Activated CD4-positive, alpha-beta T cell treated with anti-CD3 and anti-CD28 coated beads, Interleukin-2, amount 10 ng/mL, durations not matched to agents 7 days and 5 days (primary cell): ENCODE results near the gene HCRTR1. TPM values are rescaled to one million over a fixed set of nuclear protein-coding genes. Genes with fewer than 3 reads are reported as not detected.

ENCODE experiments used
- CTCF ChIA-PET: fragments of 350-600 bp; sonication (Branson Sonifier 250); formaldehyde crosslinking; loops from one replicate; lab custom pipeline; 2021; ENCODE audit warnings: antibody characterized with exemption; lab: Charles Lee
- POLR2A ChIA-PET: fragments of 350-600 bp; sonication (Branson Sonifier 250); formaldehyde crosslinking; loops from one replicate; lab custom pipeline; 2021; ENCODE audit warnings: antibody characterized with exemption; lab: Charles Lee
- DNase-seq: peaks from one replicate; pipeline ENCODE4 v3.0.0-alpha.2; 2020
- H3K27ac Mint-ChIP-seq: one replicate; pipeline ENCODE4 v1.8.0; 2021; ENCODE audit warnings: mild to moderate bottlenecking, moderate library complexity, mixed read lengths
- H3K27me3 Mint-ChIP-seq: one replicate; pipeline ENCODE4 v1.8.0; 2021; ENCODE audit warnings: mixed read lengths
- H3K36me3 Mint-ChIP-seq: one replicate; pipeline ENCODE4 v1.8.0; 2021; ENCODE audit warnings: low read depth, mixed read lengths
- H3K4me1 Mint-ChIP-seq: one replicate; pipeline ENCODE4 v1.8.0; 2021; ENCODE audit warnings: mixed read lengths
- H3K4me3 Mint-ChIP-seq: one replicate; pipeline ENCODE4 v1.8.0; 2021; ENCODE audit warnings: mild to moderate bottlenecking, moderate library complexity, mixed read lengths
- H3K9me3 Mint-ChIP-seq: one replicate; pipeline ENCODE4 v1.8.0; 2021; ENCODE audit warnings: mixed read lengths
- total RNA-seq, 2 experiments: library from RNA; stranded (reverse); gene quantifications; one replicate each; pipeline ENCODE4 v1.2.3, GENCODE V29; 2021

The HCRTR1 gene
- total RNA-seq = not detected

DNA sequence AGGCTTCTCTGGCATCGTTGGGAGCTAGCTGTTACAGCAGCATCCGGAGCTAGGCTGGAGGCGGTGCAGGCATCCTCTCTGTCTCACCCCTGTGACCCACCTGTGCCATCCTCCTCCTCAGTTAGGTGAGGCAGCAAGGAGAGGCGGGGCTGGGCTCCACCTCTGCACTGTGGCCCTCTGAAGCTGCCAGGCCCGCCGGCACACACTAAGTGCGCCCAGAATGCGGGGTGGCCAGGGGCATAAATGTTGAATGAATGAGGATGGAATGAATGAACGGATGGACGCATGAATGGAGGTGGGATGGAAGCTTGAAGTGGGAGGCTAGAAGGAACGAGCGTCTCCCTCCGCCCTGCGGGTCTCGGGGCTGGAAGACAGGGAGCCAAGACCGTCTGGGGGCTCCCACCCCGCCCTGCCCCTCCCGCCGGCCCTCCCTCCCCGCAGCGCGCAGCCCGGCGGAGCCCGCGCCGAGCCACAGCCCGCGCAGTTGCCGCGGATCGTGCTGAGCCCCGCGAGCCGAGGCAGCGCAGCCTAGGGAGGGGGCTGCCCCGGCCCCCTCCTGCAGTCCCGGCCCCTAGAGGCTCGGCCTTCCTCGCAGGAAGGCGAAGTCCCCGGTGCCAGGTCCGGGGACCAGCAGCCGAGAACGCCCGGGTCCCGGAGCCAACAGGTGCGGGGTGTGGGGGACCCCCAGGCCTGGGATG, at the start of gene HCRTR1:
Gene HCRTR1, plus strand, starts transcription at position 472 of the 698 bp plus-strand sequence. CDS start 1,504 bp downstream, outside the sequence.
- H3K27ac Mint-ChIP-seq = no peak within 1 kb of the TSS
- H3K4me3 Mint-ChIP-seq = no peak within 1 kb of the TSS
- ChIA-PET CTCF (interaction anchor here (1.3 to 3.2 kb wide), 5 partner anchors 11 to 54 kb away, joined by 3 to 13 read pairs (median 6); no protein-coding TSS in a partner anchor), POLR2A (no interaction called here)
- no peaks in the 10 kb centered on the region for H3K9me3 Mint-ChIP-seq
- peaks cover 2% of the 10 kb centered on the region for H3K4me1 Mint-ChIP-seq
- no peak for DNase-seq
- peaks cover 26% of the 10 kb centered on the region for H3K27me3 Mint-ChIP-seq
- H3K36me3 Mint-ChIP-seq = no peaks in the 10 kb centered on the region

DNA sequence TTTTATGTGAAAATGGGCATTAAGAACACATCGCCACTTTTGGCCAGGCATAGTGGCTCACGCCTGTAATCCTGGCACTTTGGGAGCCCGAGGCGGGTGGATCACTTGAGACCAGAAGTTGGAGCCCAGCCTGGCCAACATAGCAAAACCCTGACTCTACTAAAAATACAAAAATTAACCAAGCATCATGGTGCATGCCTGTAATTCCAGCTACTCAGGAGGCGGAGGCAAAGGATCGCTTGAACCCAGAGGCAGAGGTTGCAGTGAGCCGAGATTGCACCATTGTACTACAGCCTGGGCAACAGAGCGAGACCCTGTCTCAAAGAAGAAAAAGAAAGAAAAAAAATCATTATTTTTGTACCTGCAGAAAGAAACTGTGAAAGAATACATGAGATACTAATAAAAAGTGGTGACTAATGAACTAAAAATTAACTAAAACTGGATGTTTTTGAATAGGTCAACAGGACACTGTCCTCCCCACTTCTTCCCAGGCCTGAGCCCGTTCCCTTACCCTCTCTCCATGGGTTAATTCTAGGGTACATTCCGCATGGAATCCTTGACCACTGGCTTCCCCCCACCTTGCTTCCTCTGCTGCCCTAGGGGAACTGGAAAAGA, 49.4 kb upstream of the HCRTR1 start:
- POLR2A ChIA-PET = no interaction called here
- Mint-ChIP-seq H3K27me3 (peaks cover 6% of the 10 kb centered on the region), H3K4me3 (no peak overlapping the region), H3K36me3 (no peaks in the 10 kb centered on the region), H3K9me3 (no peaks in the 10 kb centered on the region), H3K27ac (no peak overlapping the region), H3K4me1 (no peaks in the 10 kb centered on the region)
- CTCF ChIA-PET = no interaction called here
- peak; percentile 2 for DNase-seq

DNA sequence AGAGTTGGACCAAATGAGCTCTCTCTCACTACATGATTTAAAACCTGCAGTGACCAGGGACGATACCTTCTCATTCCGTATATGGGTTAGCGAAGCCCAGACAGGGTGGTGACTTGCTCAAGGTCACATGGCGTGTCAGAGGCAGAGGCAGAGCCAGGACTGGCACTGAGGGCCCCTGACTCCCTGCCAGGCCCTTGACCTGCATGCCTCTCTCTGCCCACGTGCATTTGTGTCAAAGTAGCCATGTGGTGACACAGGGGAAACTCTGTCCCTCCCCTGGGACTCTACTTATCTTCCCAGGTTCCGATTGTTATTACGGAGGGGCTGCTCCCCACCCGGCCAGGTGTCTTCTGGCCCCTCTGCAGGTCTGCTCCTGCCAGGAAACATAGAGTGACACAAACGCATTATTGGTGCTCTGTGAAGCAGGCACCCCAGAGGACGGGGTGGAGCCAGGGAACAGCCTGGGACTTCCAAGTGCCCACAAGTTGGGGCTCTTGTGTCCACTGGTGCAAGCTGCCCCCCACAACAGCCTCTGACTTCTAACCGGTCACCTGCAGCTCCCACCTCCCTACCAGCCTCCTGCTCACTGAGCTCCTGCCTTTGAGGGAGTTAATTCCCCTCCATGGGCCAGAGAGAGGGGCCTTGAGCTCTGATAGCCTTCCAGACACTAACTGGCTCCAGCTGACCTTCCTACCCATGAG, 48.4 kb upstream of the HCRTR1 start:
- Mint-ChIP-seq H3K27ac (no peak overlapping the region), H3K4me3 (no peak overlapping the region), H3K9me3 (no peaks in the 10 kb centered on the region), H3K36me3 (no peaks in the 10 kb centered on the region), H3K4me1 (no peaks in the 10 kb centered on the region), H3K27me3 (peaks cover 6% of the 10 kb centered on the region)
- peak; percentile 2 for DNase-seq
- ChIA-PET CTCF (no interaction called here), POLR2A (no interaction called here)

DNA sequence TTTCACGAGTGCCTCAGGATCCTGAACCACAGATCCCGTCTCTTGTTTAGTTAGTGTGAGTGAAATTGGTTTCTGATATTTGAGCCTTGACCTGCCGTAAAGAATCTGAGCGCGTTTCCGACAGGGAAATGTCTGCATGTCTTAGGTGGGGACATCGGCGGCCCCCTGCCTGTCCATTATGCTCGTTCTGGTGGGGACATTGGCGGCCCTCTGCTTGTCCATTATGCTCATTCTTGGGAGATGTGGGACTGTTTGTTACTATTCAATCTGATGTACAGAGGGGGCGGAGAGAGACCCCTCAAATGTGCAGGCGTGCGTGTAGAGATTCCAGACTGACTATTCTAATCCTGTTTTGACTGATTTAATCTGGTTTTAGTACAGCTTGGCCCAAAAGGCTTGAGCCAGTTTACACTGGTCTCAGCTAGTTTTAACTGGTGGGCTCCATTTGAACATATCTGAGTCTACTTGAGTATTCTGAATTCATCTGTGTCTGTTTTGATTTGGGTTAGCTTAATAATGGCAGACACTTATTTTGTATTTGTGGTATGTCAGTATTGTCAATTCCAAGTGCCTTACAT, 47.8 kb upstream of the HCRTR1 start:
- H3K4me3 Mint-ChIP-seq = no peak overlapping the region
- H3K36me3 Mint-ChIP-seq = no peaks in the 10 kb centered on the region
- no peaks in the 10 kb centered on the region for H3K9me3 Mint-ChIP-seq
- ChIA-PET CTCF (no interaction called here), POLR2A (no interaction called here)
- H3K4me1 Mint-ChIP-seq = no peaks in the 10 kb centered on the region
- peak; percentile 2 for DNase-seq
- no peak overlapping the region for H3K27ac Mint-ChIP-seq
- peaks cover 6% of the 10 kb centered on the region for H3K27me3 Mint-ChIP-seq

DNA sequence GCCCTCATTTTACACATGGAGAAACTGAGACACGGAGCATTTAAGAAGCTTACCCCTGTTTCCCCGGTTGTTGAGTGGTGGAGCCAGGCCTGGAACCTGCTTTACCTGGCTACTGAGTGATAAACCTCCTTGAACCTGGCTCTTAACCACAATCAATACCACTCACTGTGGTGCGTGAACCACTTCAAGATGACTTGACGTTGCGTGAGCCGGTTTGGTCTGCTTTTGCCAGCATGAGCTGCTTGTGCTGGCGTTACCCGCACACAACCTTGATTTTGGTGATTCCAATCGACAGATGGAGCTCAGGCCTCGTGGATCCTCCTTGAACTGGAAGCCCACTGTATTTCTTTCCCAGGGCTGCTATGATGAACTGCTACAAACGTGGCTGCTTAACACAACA, 47.3 kb upstream of the HCRTR1 start:
- no peaks in the 10 kb centered on the region for H3K36me3 Mint-ChIP-seq
- H3K27ac Mint-ChIP-seq = no peak overlapping the region
- no peaks in the 10 kb centered on the region for H3K9me3 Mint-ChIP-seq
- ChIA-PET CTCF (no interaction called here), POLR2A (no interaction called here)
- peaks cover 6% of the 10 kb centered on the region for H3K27me3 Mint-ChIP-seq
- H3K4me3 Mint-ChIP-seq = no peak overlapping the region
- peak; percentile 2 for DNase-seq
- H3K4me1 Mint-ChIP-seq = no peaks in the 10 kb centered on the region

DNA sequence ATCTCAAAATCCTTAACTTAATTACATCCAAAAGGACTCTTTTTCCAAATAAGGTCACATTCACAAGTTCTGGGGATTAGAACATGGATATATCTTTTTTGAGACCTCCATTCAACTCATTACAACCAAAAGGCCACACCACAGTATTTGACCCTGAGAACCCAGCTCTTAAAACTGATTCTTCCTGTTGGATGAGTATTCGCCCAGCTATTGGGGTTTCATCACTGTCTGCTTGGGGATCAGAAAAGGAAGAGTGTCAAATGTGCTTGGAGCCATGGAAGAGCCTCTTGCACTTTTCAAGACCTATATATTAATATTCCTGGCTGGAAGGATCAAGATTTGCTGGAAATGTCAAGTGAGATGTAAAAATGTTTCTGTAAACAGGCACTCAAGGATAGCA, 46.6 kb upstream of the HCRTR1 start:
- Mint-ChIP-seq H3K9me3 (no peaks in the 10 kb centered on the region), H3K4me1 (no peaks in the 10 kb centered on the region), H3K27ac (no peak overlapping the region), H3K36me3 (no peaks in the 10 kb centered on the region), H3K4me3 (no peak overlapping the region), H3K27me3 (peaks cover 6% of the 10 kb centered on the region)
- DNase-seq = no peak
- ChIA-PET CTCF (interaction anchor here (0.5 to 1.1 kb wide), 2 partner anchors 218 to 872 kb away, joined by 3 to 6 read pairs; no protein-coding TSS in a partner anchor), POLR2A (no interaction called here)

DNA sequence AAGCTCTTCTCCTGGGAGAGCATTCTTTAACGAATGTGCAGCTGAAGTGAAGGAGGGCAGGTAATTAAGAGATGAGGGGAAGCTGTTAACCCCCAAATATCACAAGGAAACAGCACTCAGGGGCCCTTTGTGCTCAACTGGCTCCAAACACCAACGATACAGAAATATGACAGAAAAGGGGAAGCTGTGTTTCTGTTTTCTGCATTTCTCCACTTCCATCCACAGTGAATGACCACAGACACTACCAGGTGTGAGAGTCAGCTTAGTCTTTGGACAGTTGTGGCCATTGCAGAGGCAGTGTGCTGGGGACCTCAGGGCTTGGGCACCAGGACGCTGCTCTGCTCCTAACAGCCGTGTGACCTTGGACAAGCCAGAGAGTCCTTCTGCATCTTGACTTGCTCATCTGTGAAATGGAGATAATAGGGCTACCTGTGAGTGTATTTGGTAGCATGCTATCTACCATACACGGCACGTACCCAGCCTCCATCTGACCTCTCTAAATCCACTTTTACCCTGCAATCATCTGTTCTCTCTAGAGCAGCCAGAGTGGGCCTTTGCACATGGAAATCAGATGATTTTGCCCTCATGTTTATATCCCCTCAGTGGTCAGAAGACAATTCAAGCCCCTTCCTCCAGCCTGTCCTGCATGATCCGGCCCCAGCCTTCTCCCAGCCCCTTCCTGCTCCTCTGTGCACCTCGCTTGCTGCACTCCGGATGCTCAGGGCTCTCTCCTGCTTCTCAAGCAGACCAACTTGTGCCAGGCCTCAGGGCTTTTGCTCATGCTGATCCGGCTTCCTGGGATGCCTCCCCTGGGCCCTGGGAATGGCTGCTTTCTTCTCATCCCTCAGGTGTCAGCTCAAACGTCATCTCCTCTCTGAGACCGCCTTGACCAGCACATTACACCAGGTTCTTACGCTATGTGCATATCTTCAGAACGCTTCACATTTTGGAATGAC, 45.9 kb upstream of the HCRTR1 start:
- Mint-ChIP-seq H3K36me3 (no peaks in the 10 kb centered on the region), H3K27me3 (peaks cover 3% of the 10 kb centered on the region), H3K4me1 (peaks cover 3% of the 10 kb centered on the region), H3K9me3 (no peaks in the 10 kb centered on the region), H3K27ac (no peak overlapping the region), H3K4me3 (no peak overlapping the region)
- DNase-seq = no peak
- POLR2A ChIA-PET = no interaction called here
- CTCF ChIA-PET = interaction anchor here (0.5 to 1.1 kb wide), 2 partner anchors 217 to 871 kb away, joined by 3 to 6 read pairs; no protein-coding TSS in a partner anchor

DNA sequence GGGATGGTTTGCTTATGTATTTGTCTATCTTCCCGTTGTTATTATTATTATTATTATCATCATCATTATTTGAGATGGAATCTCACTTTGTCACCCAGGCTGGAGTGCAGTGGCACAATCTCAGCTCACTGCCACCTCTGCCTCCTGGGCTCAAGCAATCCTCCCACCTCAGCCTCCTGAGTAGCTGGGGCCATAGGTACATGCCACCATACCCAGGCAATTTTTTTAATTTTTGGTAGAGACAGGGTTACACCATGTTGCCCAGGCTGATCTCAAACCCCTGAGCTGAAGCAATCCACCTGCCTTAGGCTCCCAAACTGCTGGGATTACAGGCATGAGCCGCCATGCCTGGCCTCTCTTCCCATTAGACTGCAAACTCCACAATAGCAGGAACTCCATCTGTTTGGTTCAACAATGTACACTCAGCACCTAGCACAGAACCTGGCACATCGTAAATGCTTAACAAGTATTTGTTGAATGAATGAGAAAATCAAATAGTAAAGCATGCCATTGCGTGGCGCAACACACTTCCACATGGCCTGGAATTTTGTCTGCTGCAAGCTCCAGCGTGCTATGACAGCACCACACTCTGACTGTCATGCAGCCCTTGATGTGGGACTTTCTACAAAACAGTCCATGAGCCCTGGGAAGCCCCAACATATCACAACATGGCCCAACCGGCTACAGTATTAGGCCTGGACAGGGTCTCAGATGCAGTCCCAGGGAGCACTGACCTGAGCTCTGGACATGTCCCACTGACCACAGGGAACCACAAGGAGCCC, 45.0 kb upstream of the HCRTR1 start:
- CTCF ChIA-PET = no interaction called here
- no peak overlapping the region for H3K4me3 Mint-ChIP-seq
- H3K27ac Mint-ChIP-seq = no peak overlapping the region
- POLR2A ChIA-PET = no interaction called here
- H3K36me3 Mint-ChIP-seq = no peaks in the 10 kb centered on the region
- H3K27me3 Mint-ChIP-seq = peaks cover 3% of the 10 kb centered on the region
- no peaks in the 10 kb centered on the region for H3K9me3 Mint-ChIP-seq
- DNase-seq = peak; percentile 1
- peaks cover 3% of the 10 kb centered on the region for H3K4me1 Mint-ChIP-seq

DNA sequence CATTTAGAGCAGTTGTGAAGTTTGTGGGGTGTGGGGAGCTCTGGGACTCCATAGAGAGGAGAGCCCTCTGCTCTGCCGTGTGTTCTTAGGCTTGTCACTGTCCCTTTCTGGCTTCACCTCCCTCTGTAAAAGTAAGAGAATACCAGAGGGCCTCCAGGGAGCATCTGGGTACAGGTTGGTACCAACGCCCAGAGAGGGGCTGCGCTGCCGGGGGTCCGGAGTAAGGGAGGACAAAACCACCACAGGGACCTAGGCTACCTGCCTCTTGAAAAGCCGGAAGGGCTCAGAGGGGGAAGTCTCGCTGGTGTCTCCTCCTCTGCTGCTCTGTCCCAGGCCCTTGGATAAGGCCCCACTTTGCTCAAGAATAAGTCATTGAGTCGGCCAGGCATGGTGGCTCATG, 44.2 kb upstream of the HCRTR1 start:
- H3K27me3 Mint-ChIP-seq = peaks cover 3% of the 10 kb centered on the region
- no peak overlapping the region for H3K27ac Mint-ChIP-seq
- H3K4me3 Mint-ChIP-seq = no peak overlapping the region
- peaks cover 3% of the 10 kb centered on the region for H3K4me1 Mint-ChIP-seq
- POLR2A ChIA-PET = no interaction called here
- H3K36me3 Mint-ChIP-seq = no peaks in the 10 kb centered on the region
- H3K9me3 Mint-ChIP-seq = no peaks in the 10 kb centered on the region
- CTCF ChIA-PET = interaction anchor here (0.7 kb wide), 1 partner anchor 218 kb away, joined by 3 read pairs; no protein-coding TSS in a partner anchor
- DNase-seq = peak; percentile 3

DNA sequence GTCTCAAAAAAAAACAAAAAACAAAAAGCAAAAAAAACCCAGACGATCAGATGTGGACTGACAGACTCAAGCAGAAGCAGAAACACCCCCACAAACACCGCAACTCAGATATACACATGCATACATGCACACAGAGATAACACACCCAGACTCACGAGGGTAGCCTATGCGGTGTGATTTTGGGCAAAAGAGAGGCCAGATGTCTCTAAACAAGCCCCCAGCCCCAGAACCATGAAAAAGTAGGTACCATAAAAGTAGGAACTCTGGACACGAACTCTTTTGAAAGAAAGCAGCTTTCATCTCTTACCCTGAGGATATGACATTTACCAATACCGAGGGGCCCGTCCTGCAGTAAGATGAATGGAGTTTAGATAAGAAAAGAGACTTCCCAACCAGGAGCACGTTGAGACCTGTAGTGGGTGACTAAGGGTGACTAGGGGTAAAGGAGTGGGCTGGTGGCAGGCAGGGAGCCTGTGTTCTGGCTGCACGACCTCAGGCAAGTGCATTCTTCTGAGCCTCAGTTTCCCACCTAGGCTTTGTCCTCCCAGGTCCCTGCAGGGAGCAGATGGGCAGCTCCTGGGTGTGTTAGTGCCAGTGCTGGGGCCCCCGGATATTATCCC, 42.6 kb upstream of the HCRTR1 start:
- Mint-ChIP-seq H3K4me3 (no peak overlapping the region), H3K27me3 (peaks cover 3% of the 10 kb centered on the region), H3K9me3 (no peaks in the 10 kb centered on the region), H3K27ac (no peak overlapping the region), H3K4me1 (peaks cover 3% of the 10 kb centered on the region), H3K36me3 (no peaks in the 10 kb centered on the region)
- ChIA-PET CTCF (no interaction called here), POLR2A (no interaction called here)
- DNase-seq = peak; percentile 5

DNA sequence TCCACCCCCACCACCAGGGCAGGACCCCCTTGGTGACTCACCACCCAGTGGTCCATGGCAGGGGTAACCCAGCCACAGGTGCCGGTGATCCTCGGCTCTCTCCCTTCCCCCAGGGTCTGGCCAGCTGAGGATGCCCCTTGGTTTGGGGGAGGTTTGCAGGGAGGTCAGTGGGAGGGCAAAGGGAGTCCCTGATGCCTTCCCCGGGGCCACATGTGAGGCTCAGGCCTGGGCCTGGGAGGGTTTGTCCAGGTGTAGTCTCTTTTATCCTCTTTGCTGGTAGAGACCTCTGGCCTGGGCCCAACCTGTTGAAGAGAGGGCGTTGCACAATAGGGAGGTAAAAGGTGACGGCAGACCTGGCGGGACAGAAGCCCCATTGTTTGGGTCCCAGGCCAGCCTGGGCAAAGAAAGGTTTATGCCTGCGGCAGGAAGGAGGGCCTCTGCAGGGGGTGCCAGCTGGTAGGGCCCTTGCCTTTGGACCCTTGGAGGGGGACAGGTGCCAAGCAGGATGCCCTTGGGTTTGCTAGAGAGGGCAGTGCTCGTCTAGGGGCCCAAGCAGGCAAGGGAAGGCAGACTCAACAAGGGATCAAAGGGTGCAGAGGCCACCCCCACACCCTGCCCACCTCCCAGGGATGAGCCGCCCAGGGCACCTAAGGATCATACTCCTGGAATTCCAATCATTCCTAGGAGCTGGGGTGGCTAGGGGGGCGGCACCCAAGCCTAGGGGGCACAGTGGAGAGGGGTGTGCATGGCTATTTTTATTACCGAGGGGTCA, 41.9 kb upstream of the HCRTR1 start:
- no peaks in the 10 kb centered on the region for H3K9me3 Mint-ChIP-seq
- no peak overlapping the region for H3K4me3 Mint-ChIP-seq
- ChIA-PET POLR2A (no interaction called here), CTCF (no interaction called here)
- no peaks in the 10 kb centered on the region for H3K36me3 Mint-ChIP-seq
- H3K4me1 Mint-ChIP-seq = peaks cover 3% of the 10 kb centered on the region
- peak; percentile 3 for DNase-seq
- peaks cover 3% of the 10 kb centered on the region for H3K27me3 Mint-ChIP-seq
- H3K27ac Mint-ChIP-seq = no peak overlapping the region
